ENCODE results near the gene PDIK1L. TPM values are rescaled to one million over a fixed set of nuclear protein-coding genes. Genes with fewer than 3 reads are reported as not detected.
A peak's percentile ranks its signal among the peaks of the same experiment; 100 is the strongest.

Gene PDIK1L
- total RNA-seq (2014; rRNA removed): 2.9 and 3.0 TPM in 2 replicates
- 0.57 TPM for polyA plus RNA-seq (2012)

- peak; percentile 95 for DNase-seq (ENCODE audit: low read depth)
These were observed at the start of gene PDIK1L for GRCh38 chr1:26111530-26112406. PDIK1L (plus strand) TSS chr1:26111824; CDS start chr1:26114309, 2,485 bp downstream.

GRCh38 chr1:26064553-26064952 is 47.1 kb upstream of the PDIK1L start:
- no peak for DNase-seq (ENCODE audit: low read depth)

DNA sequence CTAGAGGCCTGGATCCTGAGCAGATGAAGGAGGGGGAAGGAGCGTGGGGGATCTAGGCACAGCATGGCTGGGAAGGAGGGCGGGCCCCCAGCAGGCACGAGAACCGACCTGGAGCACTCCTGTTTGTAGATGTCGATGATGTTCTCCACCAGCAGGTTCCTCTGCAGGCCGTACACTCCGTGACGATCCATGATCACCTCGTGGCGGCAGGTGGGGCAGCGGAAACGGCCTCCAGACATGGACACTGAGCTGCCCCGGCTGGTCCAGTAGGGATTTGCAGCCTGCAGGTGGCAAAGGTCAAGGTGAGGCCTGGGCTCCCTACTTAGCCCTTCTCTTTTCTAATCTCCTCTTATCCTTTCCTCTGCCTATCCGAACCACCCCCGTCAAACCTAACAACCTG is 45.5 kb upstream of the PDIK1L start:
- DNase-seq (ENCODE audit: low read depth): no peak

GRCh38 chr1:26066857-26067256 is 44.8 kb upstream of the PDIK1L start:
- DNase-seq (ENCODE audit: low read depth): no peak

- DNase-seq (ENCODE audit: low read depth): peak; percentile 25
These were observed 44.2 kb upstream of the PDIK1L start, which contains the start of gene TRIM63 for GRCh38 chr1:26067432-26067911. TRIM63 (minus strand) TSS chr1:26067630; CDS start chr1:26067494, 136 bp downstream.

- DNase-seq (ENCODE audit: low read depth): no peak
These were observed 41.7 kb upstream of the PDIK1L start for GRCh38 chr1:26069941-26070295.

DNA sequence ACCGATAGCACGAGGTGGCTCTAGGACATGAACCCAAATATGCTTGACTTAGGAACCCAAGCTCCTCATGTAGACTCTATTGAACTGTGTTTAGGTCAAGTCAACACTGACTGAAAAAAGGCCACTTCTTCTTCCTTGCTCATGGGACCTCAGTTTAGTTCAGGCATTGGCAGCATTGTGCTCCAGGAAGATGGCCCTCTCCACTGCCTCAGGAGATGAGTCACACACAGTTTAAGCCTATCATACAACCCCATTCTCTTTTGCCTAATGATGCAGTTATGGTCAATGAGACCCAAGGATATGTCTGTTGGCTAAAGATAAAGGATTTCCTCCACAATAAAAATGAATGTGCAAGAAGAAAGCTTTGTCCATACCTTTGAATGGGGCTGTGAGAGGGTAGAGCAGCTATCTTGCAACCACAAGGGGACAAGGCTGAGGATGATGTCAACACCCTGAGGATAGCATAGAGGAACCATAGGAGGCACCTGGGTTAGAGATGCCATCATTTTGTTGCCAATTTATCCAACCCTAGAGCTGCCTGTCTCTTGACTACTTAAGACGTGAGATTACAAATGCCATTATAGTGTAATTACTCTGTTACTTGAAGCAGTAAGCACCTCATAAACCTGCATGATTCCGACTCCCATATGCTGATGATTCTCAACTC is 41.2 kb upstream of the PDIK1L start:
- DNase-seq (ENCODE audit: low read depth): no peak

- no peak for DNase-seq (ENCODE audit: low read depth)
These were observed 40.7 kb upstream of the PDIK1L start for GRCh38 chr1:26070963-26071342.

DNA sequence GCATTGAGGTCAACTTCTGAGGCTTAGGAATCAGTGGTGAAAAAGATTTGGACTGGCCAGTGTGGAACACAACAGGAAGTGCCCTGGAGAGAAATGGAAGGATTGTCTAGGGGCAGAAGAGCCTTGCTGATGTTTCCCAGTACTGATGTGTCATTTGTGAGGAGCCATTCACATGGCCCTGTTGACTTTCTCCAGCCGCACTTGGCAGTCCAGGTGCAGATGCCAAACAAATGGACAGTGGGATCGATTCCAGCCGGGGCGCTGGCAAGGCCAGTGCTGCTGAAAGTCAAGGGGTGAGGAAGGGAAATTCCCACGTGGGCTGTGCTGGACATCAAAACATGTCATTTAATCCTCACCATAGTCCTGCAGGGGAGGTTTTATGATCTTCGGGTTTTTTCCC is 39.3 kb upstream of the PDIK1L start:
- peak; percentile 4 for DNase-seq (ENCODE audit: low read depth)

- no peak for DNase-seq (ENCODE audit: low read depth)
These were observed 36.0 kb upstream of the PDIK1L start for GRCh38 chr1:26075421-26076144.

DNA sequence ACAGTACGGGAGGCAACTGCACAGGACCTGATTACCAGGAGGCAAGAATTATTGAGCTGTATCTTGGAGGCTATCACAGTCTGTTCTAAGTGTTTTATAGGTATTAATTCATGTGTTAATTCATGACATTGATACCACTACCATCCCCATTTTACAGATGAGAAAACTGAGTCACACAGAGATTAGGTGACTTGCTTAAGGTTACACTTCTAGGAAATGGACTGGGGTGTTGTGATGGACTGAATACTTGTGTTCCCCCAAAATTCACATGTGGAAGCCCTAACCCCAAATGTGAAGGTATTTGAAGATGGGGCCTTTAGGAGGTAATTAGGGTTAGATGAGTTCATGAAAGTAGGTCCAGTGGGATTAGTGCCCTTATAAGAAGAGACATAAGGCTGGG is 34.1 kb upstream of the PDIK1L start:
- no peak for DNase-seq (ENCODE audit: low read depth)

DNA sequence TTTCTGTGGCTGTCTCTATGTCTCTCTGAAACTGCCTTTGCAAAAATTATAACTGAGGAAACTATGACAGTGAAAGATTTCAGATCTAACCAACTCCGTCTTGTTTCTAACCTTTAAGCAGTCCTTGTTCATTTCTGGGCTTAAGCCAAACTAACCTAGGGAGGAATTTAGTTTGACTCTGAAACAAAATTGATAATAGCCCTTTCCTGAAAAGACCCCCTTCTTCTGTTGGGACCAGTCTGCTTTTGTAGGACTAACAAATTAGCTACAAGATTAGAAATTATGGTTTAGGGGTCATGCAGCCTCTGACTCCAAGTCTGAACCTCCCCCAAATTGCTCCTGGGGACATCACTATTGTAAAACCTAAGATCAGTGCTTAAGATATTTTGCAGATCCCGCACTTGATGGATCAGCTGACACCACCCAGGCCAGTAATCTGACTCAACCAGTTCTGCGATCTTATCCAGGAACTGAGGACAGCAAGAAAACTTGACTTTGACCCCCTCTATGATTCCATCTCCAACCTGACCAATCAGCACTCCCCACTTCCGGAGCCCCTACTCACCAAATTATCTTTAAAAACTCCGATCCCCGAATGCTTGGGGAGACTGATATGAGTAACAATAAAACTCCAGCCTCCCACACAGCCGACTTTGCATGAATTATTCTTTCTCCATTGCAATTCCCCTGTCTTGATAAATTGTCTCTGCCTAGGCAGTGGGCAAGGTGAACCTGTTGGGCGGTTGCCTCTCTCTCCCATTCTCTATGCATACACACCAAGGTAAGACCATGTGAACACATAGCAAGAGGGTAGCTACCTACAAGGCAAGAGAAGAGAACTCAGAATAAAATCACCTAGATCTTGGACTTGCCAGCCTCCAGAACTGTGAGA is 33.1 kb upstream of the PDIK1L start:
- DNase-seq (ENCODE audit: low read depth): no peak

DNA sequence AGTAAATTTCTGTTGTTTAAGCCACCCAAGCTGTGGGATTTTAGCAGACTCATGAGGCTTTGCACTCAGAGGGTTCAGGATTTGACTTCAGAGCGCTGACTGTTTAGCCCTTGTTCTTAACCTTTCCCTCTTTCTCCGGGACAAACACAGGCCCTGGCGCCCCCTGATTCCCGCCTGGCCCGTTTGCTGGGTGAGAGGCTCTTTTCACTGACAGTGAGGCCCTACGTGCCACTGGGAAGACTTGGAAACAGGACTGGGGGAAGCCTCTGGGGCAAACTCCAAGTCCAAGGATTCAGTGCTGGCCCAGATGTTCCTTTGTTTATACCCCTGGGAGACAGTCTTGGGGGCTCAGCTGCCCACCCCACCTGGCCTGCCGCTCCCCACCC is 32.5 kb upstream of the PDIK1L start:
- no peak for DNase-seq (ENCODE audit: low read depth)

- no peak for DNase-seq (ENCODE audit: low read depth)
These were observed 31.4 kb upstream of the PDIK1L start for GRCh38 chr1:26079960-26080814.

DNA sequence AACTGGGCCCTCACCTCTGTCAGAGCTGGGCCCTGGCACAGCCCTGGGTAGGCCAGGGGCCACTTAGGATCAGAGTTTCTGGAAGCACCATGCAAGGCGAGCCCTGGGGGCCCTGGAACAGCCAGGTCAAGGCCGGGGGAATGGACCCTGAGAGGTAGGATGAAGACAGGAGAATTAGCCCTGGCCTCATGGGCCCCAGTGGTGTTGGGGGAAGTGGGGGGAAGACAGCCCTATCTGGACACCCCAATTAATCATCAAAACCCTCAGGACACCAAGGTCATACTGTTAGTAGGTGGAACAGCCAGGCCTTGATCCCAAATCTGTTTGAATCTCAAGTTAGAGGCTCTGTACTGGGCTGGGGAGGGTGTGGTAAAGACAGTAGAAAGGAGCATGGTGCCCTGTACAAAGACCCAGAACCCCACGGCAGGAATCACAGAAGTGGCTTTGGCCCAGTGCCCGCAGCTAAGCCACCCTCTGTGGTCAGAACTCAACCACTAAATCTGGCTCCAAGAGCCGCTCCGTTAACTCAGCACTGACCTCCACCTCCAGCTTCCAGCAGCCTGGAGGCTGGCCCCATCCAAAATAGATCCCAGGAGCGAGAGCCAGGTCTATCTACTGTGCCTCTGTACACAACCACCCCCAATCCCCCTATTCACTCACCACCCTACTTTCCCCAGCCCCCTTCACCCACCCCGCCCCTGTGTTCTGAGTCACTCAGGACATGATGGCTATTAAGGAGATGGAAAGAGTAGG is 30.2 kb upstream of the PDIK1L start:
- DNase-seq (ENCODE audit: low read depth): no peak

- DNase-seq (ENCODE audit: low read depth): no peak
These were observed 29.6 kb upstream of the PDIK1L start for GRCh38 chr1:26082020-26082350.

GRCh38 chr1:26083208-26083607 is 28.4 kb upstream of the PDIK1L start:
- DNase-seq (ENCODE audit: low read depth): peak; percentile 11

DNA sequence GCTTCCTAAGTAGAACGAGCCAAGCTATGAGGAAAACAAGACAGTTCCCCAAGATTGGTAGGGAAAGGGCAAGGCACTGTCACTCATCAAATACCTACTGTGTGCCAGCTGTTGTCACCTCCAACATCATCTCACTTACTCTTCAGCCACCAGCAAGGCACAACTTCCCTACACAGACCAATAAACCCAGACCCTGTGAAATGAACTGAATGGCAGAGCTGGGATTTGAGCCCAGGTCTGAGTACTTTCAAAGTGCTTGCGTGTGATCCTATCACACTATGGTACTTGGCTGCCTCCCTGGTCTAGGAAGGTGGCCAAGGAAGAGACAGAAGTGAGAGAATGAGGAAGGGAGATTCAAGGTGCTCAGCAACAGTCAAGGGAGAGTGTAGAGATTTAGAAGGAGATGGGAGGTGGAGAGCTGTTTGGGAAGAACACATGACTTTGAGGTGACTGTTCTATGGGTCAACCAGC is 27.5 kb upstream of the PDIK1L start:
- DNase-seq (ENCODE audit: low read depth): no peak

GRCh38 chr1:26084844-26085243 is 26.8 kb upstream of the PDIK1L start:
- DNase-seq (ENCODE audit: low read depth): no peak
